Ovary (tissue), 3 donors: ENCODE results near the gene INPP5A.

Experiments used
- CTCF ChIP-seq, 3 donors: fragments of 450-650 bp in 2 of 3; fragments of 200-600 bp in 1 of 3; IDR thresholded peaks; one replicate each; pipeline versions ENCODE4 v1.5.1 to v1.8.0; 2016 to 2022; ENCODE audit warnings: antibody characterized with exemption in 3 of 3, mild to moderate bottlenecking in 1 of 3
- EP300 ChIP-seq: sonication (generic); formaldehyde crosslinking; IDR thresholded peaks from one replicate; pipeline ENCODE4 v1.6.1; 2017; ENCODE audit warnings: antibody characterized with exemption
- POLR2A ChIP-seq: fragments of 450-650 bp; IDR thresholded peaks from one replicate; pipeline ENCODE4 v1.6.1; 2017; ENCODE audit warnings: antibody characterized with exemption, mild to moderate bottlenecking, moderate library complexity
- donor health status: DM: no; HTN: no; CAD: no.

- TF ChIP-seq CTCF (IDR thresholded peaks at IDR 0.05), result no peak
- TF ChIP-seq POLR2A, result no peak
- TF ChIP-seq EP300, result no peak
Measured at GRCh38 chr10:132728741-132729140, 191.2 kb downstream of the INPP5A start.
